GM12878 (cell line): ENCODE data around the gene NCL. TPM values are rescaled to one million over a fixed set of nuclear protein-coding genes. Genes with fewer than 3 reads are reported as not detected.

Source experiments
- ATAC-seq: fragments of 200-7000 bp; cut with Tn5 transposase; 3 replicates; pipeline ENCODE4 v1.9.1; 2020; ENCODE audit warnings: mild to moderate bottlenecking, moderate library complexity
- BruUV-seq: library from RNA; stranded (reverse); fragments of 400-500 nt; replicated peaks from 2 replicates; lab custom pipeline; 2021; lab: Mats Ljungman, UMichigan
- CTCF ChIA-PET: fragments of 300-600 bp; sonication (Branson Sonifier 250); formaldehyde crosslinking; extraction: SDS; loops from one replicate; lab custom pipeline; 2021; ENCODE audit warnings: inconsistent platforms; lab: Yijun Ruan, JAX
- POLR2A ChIA-PET: fragments of 350-600 bp; formaldehyde crosslinking; extraction: SDS; loops from one replicate; lab custom pipeline; 2021; ENCODE audit warnings: inconsistent platforms; lab: Charles Lee
- RAD21 ChIA-PET: fragments of 300-600 bp; sonication (Branson Sonifier 250); formaldehyde crosslinking; loops from one replicate; lab custom pipeline; 2023; ENCODE audit warnings: antibody characterized with exemption; ENCODE audit not compliant: unreplicated experiment; lab: Charles Lee
- SMC1A ChIA-PET: fragments of 300-600 bp; sonication (Branson Sonifier 250); formaldehyde crosslinking; loops from one replicate; lab custom pipeline; 2023; ENCODE audit not compliant: unreplicated experiment, uncharacterized antibody; lab: Charles Lee
- DNase-seq: peaks from one replicate; pipeline ENCODE4 v3.0.0-alpha.2; 2011; ENCODE audit warnings: low read depth, low spot score
- FAIRE-seq: peaks from 3 replicates; lab custom pipeline; 2011; peaks lifted over from hg19 to GRCh38; lab: Jason Lieb, UNC
- H2AFZ ChIP-seq: 2 replicates; pipeline ENCODE4 v1.6.0; 2011; ENCODE audit warnings: low read depth, low read length, control low read depth; ENCODE audit not compliant: control insufficient read depth
- H3K27ac ChIP-seq: 2 replicates; pipeline ENCODE4 v1.5.1; 2011; ENCODE audit warnings: control low read depth; ENCODE audit not compliant: control insufficient read depth, insufficient read depth
- H3K27me3 ChIP-seq, 2 experiments: replicated peaks in 1 of 2; 2 replicates each; pipeline versions ENCODE4 v1.6.0 to v1.6.1; 2011; ENCODE audit warnings: low read length in 1 of 2; ENCODE audit not compliant: control insufficient read depth in 2 of 2, insufficient read depth in 2 of 2
- H3K36me3 ChIP-seq, 2 experiments: 2 replicates each; pipeline ENCODE4 v1.5.1; 2011; ENCODE audit warnings: low read length in 1 of 2; ENCODE audit not compliant: control insufficient read depth in 2 of 2, insufficient read depth in 2 of 2
- H3K4me1 ChIP-seq: 2 replicates; pipeline ENCODE4 v1.6.1; 2011; ENCODE audit warnings: mild to moderate bottlenecking, low read length, moderate library complexity, mixed read lengths; ENCODE audit not compliant: control insufficient read depth, insufficient read depth
- H3K4me2 ChIP-seq: 2 replicates; pipeline ENCODE4 v1.6.0; 2011; ENCODE audit warnings: control low read depth; ENCODE audit not compliant: control insufficient read depth, insufficient read depth
- H3K4me3 ChIP-seq: fragments of 200-600 bp; sonication (generic); 2 replicates; pipeline ENCODE4 v1.5.1; 2016
- H3K79me2 ChIP-seq: 2 replicates; pipeline ENCODE4 v1.6.0; 2011; ENCODE audit warnings: low read length; ENCODE audit not compliant: control insufficient read depth, insufficient read depth
- H3K9ac ChIP-seq: 2 replicates; pipeline ENCODE4 v1.8.0; 2011; ENCODE audit warnings: low read length, control low read depth, mixed read lengths; ENCODE audit not compliant: control insufficient read depth, insufficient read depth
- H3K9me3 ChIP-seq: replicated peaks from 3 replicates; pipeline ENCODE4 v1.5.1; 2011; ENCODE audit warnings: mild to moderate bottlenecking, low read length; ENCODE audit not compliant: control insufficient read depth, insufficient read depth
- H4K20me1 ChIP-seq: 2 replicates; pipeline ENCODE4 v1.6.0; 2011; ENCODE audit not compliant: control insufficient read depth, insufficient read depth
- CREB1 ChIP-seq: IDR thresholded peaks from 2 replicates; pipeline ENCODE4 v1.6.1; 2012; ENCODE audit warnings: low read depth, mild to moderate bottlenecking, inconsistent platforms
- IKZF2 ChIP-seq, 2 experiments: fragments of 450-650 bp; IDR thresholded peaks; 2 replicates each; pipeline ENCODE4 v1.6.1; 2017; ENCODE audit warnings: mild to moderate bottlenecking in 2 of 2, moderate library complexity in 2 of 2
- NKRF ChIP-seq: fragments of 450-650 bp; conservative IDR thresholded peaks from 2 replicates; pipeline ENCODE4 v1.6.1; 2017; ENCODE audit warnings: mild to moderate bottlenecking, moderate library complexity
- RELA ChIP-seq: fragments of 450-650 bp; IDR thresholded peaks from 2 replicates; pipeline ENCODE4 v1.8.0; 2014; ENCODE audit warnings: borderline replicate concordance; ENCODE audit not compliant: partially characterized antibody
- RELB ChIP-seq: fragments of 450-650 bp; IDR thresholded peaks from 2 replicates; pipeline ENCODE4 v1.6.1; 2017; ENCODE audit warnings: low read depth, mild to moderate bottlenecking, moderate library complexity
- SMARCA5 ChIP-seq: fragments of 450-650 bp; IDR thresholded peaks from 2 replicates; pipeline ENCODE4 v1.6.1; 2017; ENCODE audit warnings: mild to moderate bottlenecking
- SPI1 ChIP-seq: IDR thresholded peaks from 2 replicates; pipeline ENCODE4 v1.6.1; 2011; ENCODE audit warnings: low read depth, mild to moderate bottlenecking, low read length, moderate library complexity, borderline replicate concordance; ENCODE audit not compliant: insufficient read depth
- SREBF2 ChIP-seq: IDR thresholded peaks from 2 replicates; pipeline ENCODE4 v1.6.1; 2012; ENCODE audit warnings: mild to moderate bottlenecking, low read length
- WGBS: methylation state at CpG from one replicate; pipeline ENCODE4 v1.1.6; 2016; ENCODE audit warnings: low lambda C conversion rate; ENCODE audit not compliant: insufficient replicate concordance, insufficient coverage; ENCODE audit errors: missing lambda C conversion rate; 5-methylcytosine and 5-hydroxymethylcytosine counted together
- in situ Hi-C: fragments of 300-500 bp; cut with MboI; formaldehyde crosslinking; loops from 9 replicates; pipeline ENCODE4 v1.14.3; 2018; ENCODE audit warnings: mixed read lengths
- intact Hi-C: fragments of 100-400 bp; cut with micrococcal nuclease; formaldehyde crosslinking; loops from one replicate; pipeline ENCODE4 v1.14.2; 2022; ENCODE audit not compliant: unreplicated experiment
- polyA plus RNA-seq, 11 experiments: library from polyadenylated mRNA; depleted of rRNA in 4 of 11; unstranded in 6 of 11; stranded (reverse) in 5 of 11; fragments of >200 nt; fragmentation: Nextera tagmentation in 4 of 11; fragmentation: Illumina TruSeq in 1 of 11; extraction: Ambion mirVana in 4 of 11; extraction: Trizol in 1 of 11; gene quantifications; 1 replicate in 1 of 11; 2 replicates in 10 of 11; pipeline versions ENCODE4 v1.2.1 to v1.2.3, GENCODE V29; 2011 to 2016; ENCODE audit warnings: inconsistent platforms in 2 of 11, missing spikeins in 2 of 11, low read depth in 1 of 11
- total RNA-seq, 4 experiments: library from RNA; depleted of rRNA in 3 of 4; stranded (reverse); fragments of >200 nt in 3 of 4; fragmentation: Illumina TruSeq in 1 of 4; extraction: Trizol in 1 of 4; gene quantifications; 2 replicates each; pipeline versions ENCODE4 v1.2.1 to v1.2.3, GENCODE V29; 2013 to 2021
- TF ChIP-seq, protein P1 (sequence below): fragments of 450-650 bp; IDR thresholded peaks from 2 replicates; pipeline ENCODE4 v1.6.1; 2016; ENCODE audit warnings: mild to moderate bottlenecking, moderate library complexity, borderline replicate concordance

Gene NCL
- total and polyA plus RNA-seq, 10 of the 15 experiments (the other 5 are each of a cell fraction or from before 2014, with no cell fraction given): 123 to 1,207 (median 529) TPM

DNA sequence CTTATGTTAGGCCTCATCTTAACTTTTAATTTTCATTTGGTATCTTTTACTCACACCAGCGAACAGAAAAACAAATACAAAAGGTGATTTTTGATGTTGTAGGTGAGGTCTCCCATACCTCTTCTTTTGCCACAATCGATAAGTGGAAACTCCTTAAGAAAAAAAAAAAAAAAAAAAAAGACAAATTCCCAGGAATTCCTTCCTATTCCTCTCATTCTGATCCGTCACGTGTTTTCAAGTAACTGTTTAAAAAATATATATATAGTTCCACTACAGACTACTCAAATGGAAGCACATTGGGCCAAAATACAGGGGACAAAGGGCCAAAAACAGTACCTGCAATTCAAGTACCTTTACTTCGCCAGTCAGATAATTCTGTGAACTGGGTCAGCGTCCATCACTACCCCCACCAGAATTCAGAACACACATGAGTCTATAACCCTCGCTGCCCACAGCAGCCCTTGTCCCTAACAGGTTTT, 49.5 kb upstream of the NCL start:
- SMC1A ChIA-PET: interaction anchor here (1.1 to 2.0 kb wide), 4 partner anchors 8 to 45 kb away, joined by 3 to 8 read pairs (median 4); no protein-coding TSS in a partner anchor
- H3K9ac ChIP-seq: peak overlapping the region; percentile 95
- DNase-seq (no peak), FAIRE-seq (no peak), ATAC-seq (no peak)
- in situ Hi-C loops: no loop called here
- no peaks in the 10 kb centered on the region for H4K20me1 ChIP-seq
- intact Hi-C loops: no loop called here
- CTCF ChIA-PET: interaction anchor here (0.7 to 2.1 kb wide), 4 partner anchors 12 to 1231 kb away, joined by 3 to 9 read pairs (median 5); no protein-coding TSS in a partner anchor
- H3K9me3 ChIP-seq: no peaks in the 10 kb centered on the region; the same call in 2 of the 3 replicates
- peak overlapping the region; percentile 91 for H3K4me3 ChIP-seq
- RAD21 ChIA-PET: interaction anchor here (1.0 to 2.0 kb wide), 3 partner anchors 31 to 201 kb away, joined by 3 to 5 read pairs (median 5); no protein-coding TSS in a partner anchor
- peaks cover 9% of the 10 kb centered on the region for H3K4me1 ChIP-seq
- TF ChIP-seq, protein P1, sequence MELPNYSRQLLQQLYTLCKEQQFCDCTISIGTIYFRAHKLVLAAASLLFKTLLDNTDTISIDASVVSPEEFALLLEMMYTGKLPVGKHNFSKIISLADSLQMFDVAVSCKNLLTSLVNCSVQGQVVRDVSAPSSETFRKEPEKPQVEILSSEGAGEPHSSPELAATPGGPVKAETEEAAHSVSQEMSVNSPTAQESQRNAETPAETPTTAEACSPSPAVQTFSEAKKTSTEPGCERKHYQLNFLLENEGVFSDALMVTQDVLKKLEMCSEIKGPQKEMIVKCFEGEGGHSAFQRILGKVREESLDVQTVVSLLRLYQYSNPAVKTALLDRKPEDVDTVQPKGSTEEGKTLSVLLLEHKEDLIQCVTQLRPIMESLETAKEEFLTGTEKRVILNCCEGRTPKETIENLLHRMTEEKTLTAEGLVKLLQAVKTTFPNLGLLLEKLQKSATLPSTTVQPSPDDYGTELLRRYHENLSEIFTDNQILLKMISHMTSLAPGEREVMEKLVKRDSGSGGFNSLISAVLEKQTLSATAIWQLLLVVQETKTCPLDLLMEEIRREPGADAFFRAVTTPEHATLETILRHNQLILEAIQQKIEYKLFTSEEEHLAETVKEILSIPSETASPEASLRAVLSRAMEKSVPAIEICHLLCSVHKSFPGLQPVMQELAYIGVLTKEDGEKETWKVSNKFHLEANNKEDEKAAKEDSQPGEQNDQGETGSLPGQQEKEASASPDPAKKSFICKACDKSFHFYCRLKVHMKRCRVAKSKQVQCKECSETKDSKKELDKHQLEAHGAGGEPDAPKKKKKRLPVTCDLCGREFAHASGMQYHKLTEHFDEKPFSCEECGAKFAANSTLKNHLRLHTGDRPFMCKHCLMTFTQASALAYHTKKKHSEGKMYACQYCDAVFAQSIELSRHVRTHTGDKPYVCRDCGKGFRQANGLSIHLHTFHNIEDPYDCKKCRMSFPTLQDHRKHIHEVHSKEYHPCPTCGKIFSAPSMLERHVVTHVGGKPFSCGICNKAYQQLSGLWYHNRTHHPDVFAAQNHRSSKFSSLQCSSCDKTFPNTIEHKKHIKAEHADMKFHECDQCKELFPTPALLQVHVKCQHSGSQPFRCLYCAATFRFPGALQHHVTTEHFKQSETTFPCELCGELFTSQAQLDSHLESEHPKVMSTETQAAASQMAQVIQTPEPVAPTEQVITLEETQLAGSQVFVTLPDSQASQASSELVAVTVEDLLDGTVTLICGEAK: peak; percentile 32; the same call in 1 of the 2 replicates
- no peak for TF ChIP-seq SREBF2
- no peak for TF ChIP-seq CREB1
- peak; percentile 32 for TF ChIP-seq RELB
- TF ChIP-seq NKRF: peak; percentile 70; the same call in 1 of the 2 replicates
- TF ChIP-seq RELA: peak; percentile 44
- no peak for TF ChIP-seq SPI1
- peak in 1 of 2 experiments; percentile 63; a peak in 2 of 4 replicates for TF ChIP-seq IKZF2 (IDR thresholded peaks at IDR 0.05)
- TF ChIP-seq SMARCA5: peak; percentile 35; the same call in 1 of the 2 replicates
- H2AFZ ChIP-seq: peak overlapping the region; percentile 98
- BruUV-seq: TSS peak; percentile 94
- POLR2A ChIA-PET: interaction anchor here (0.5 to 2.5 kb wide), 4 partner anchors 21 to 91 kb away, joined by 3 to 12 read pairs (median 4); partner anchors contain the start of gene NCL
- H3K36me3 ChIP-seq: no peaks in the 10 kb centered on the region; a peak in 1 of 4 replicates
- H3K4me2 ChIP-seq: peak overlapping the region; percentile 91
- no peaks in the 10 kb centered on the region for H3K27me3 ChIP-seq
- peak overlapping the region; percentile 82 for H3K27ac ChIP-seq
- H3K79me2 ChIP-seq: peaks cover 9% of the 10 kb centered on the region
- WGBS: 10% methylated on average over 6 of the region's 7 CpGs
